ENCODE data around the gene MAGI2. TPM values are rescaled to one million over a fixed set of nuclear protein-coding genes. Genes with fewer than 3 reads are reported as not detected.

MAGI2 gene
- total RNA-seq, 6 experiments from 2014 or later: 7.1 to 9.8 (median 8.5) TPM

DNA sequence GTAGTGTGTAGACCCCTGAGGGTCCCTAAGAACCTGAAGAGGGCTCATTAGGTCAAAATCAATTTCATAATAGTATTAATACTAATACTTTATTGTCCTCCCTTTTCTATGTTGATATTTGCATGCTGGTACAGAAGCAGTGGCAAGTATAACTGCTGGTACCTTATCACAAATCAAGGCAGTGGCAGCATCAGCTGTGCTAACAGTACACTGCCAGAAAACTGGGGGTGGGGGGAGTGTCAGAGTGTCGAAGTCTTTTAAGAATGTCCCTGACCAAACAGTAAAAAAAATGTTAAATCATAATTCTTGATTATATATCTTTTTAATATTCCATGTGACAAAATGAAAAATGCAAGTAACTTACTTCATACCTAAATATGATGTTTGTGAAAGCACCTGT is 716.9 kb downstream of the MAGI2 start:
- Mint-ChIP-seq H3K4me3 (no peak overlapping the region), H3K9me3 (no peaks in the 10 kb centered on the region), H3K36me3 (ENCODE audit: low read depth) (no peaks in the 10 kb centered on the region), H3K27ac (no peak overlapping the region), H3K27me3 (ENCODE audit: insufficient read depth) (no peaks in the 10 kb centered on the region; the same call in 1 of the 2 replicates), H3K4me1 (ENCODE audit: low read depth) (peaks cover 16% of the 10 kb centered on the region)
- no peak for DNase-seq
- TF ChIP-seq, protein P1, sequence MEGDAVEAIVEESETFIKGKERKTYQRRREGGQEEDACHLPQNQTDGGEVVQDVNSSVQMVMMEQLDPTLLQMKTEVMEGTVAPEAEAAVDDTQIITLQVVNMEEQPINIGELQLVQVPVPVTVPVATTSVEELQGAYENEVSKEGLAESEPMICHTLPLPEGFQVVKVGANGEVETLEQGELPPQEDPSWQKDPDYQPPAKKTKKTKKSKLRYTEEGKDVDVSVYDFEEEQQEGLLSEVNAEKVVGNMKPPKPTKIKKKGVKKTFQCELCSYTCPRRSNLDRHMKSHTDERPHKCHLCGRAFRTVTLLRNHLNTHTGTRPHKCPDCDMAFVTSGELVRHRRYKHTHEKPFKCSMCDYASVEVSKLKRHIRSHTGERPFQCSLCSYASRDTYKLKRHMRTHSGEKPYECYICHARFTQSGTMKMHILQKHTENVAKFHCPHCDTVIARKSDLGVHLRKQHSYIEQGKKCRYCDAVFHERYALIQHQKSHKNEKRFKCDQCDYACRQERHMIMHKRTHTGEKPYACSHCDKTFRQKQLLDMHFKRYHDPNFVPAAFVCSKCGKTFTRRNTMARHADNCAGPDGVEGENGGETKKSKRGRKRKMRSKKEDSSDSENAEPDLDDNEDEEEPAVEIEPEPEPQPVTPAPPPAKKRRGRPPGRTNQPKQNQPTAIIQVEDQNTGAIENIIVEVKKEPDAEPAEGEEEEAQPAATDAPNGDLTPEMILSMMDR (IDR thresholded peaks at IDR 0.05): no peak

DNA sequence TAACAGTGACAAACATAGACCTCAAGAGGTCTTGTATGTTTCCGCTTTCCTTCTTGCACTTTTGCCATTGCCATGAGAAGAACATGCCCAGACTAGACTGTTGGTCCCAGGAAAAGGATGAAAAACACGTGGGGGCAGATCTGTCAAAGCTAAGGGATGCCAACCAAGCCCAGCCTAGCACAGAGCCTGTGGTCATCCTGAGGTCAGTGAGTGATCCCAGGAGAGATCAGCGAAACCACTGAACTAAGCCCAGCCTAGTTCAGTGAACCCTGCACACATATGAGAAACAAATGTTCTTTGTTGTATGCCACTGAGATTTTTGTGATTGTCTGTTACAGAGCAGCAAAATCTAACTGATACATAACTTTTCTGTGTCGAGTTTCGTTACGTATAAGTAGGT is 718.8 kb downstream of the MAGI2 start:
- peaks cover 30% of the 10 kb centered on the region for H3K4me1 Mint-ChIP-seq (ENCODE audit: low read depth)
- H3K9me3 Mint-ChIP-seq: no peaks in the 10 kb centered on the region
- H3K4me3 Mint-ChIP-seq: no peak overlapping the region
- DNase-seq: no peak
- H3K27ac Mint-ChIP-seq: no peak overlapping the region
- H3K36me3 Mint-ChIP-seq (ENCODE audit: low read depth): no peaks in the 10 kb centered on the region
- no peaks in the 10 kb centered on the region for H3K27me3 Mint-ChIP-seq (ENCODE audit: insufficient read depth)
- TF ChIP-seq, protein P1 (IDR thresholded peaks at IDR 0.05): no peak

DNA sequence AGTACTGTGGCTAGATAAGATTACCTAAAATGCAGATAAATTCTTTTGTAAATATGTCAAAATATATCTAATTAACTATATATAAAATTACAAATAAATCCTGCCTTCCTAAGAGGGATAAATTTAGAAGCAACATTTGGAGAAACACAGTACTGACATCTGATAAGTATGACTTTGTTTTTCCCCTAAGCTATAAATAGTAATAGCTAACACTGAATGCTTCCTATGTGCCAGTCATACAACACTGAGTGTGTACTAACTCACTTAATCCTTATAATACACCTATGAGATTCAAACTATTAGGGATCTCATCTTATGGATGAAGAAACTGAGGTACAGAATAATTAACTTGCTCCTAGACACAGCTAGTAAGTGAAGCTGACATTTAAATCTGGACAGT is 733.4 kb downstream of the MAGI2 start:
- Mint-ChIP-seq H3K4me3 (no peak overlapping the region), H3K9me3 (no peaks in the 10 kb centered on the region), H3K4me1 (ENCODE audit: low read depth) (no peaks in the 10 kb centered on the region), H3K27ac (no peak overlapping the region), H3K27me3 (ENCODE audit: insufficient read depth) (no peaks in the 10 kb centered on the region), H3K36me3 (ENCODE audit: low read depth) (no peaks in the 10 kb centered on the region)
- TF ChIP-seq, protein P1 (IDR thresholded peaks at IDR 0.05): no peak
- no peak for DNase-seq

DNA sequence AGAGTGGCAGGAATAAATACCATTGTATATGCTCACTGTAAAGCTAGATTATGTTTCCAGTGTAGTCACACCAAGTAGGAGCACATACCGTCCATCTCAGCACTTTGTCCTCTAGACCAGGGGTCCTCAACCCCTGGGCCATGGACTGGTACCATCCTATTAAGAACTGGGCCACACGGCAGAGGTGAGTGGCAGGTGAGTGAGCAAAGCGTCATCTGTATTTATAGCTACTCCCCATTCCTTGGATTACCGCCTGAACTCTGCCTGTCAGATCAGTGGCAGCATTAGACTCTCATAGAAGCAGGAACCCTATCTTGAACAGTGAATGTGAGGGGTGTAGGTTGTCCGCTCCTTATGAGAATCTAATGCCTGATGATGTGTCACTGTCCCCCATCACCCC is 735.3 kb downstream of the MAGI2 start:
- no peaks in the 10 kb centered on the region for H3K9me3 Mint-ChIP-seq
- no peaks in the 10 kb centered on the region for H3K27me3 Mint-ChIP-seq (ENCODE audit: insufficient read depth)
- no peak overlapping the region for H3K4me3 Mint-ChIP-seq
- H3K36me3 Mint-ChIP-seq (ENCODE audit: low read depth): no peaks in the 10 kb centered on the region
- H3K4me1 Mint-ChIP-seq (ENCODE audit: low read depth): no peaks in the 10 kb centered on the region
- DNase-seq: no peak
- TF ChIP-seq, protein P1 (IDR thresholded peaks at IDR 0.05): no peak
- no peak overlapping the region for H3K27ac Mint-ChIP-seq

DNA sequence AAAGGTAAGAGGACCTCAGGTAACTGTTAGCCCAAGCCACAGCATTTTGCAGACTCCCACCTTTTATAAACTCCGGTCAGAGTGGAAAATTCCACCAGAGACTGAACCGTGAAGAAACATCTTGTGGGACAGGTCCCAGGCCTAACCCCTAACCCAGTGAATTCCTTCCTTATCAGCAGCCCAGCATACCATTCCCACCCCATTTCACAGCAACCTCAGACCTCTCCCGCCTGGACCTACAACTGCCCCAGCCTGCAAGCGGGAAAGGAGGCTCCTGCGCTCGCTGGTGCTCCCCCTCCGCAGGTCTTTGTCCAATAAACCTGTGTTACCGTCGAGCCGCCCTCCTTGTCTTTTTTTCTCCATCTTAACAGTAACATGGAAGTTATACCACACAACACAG is 736.6 kb downstream of the MAGI2 start:
- Mint-ChIP-seq H3K4me3 (no peak overlapping the region), H3K27ac (no peak overlapping the region), H3K4me1 (ENCODE audit: low read depth) (no peaks in the 10 kb centered on the region), H3K9me3 (no peaks in the 10 kb centered on the region), H3K36me3 (ENCODE audit: low read depth) (no peaks in the 10 kb centered on the region), H3K27me3 (ENCODE audit: insufficient read depth) (no peaks in the 10 kb centered on the region)
- TF ChIP-seq, protein P1 (IDR thresholded peaks at IDR 0.05): no peak
- DNase-seq: no peak

DNA sequence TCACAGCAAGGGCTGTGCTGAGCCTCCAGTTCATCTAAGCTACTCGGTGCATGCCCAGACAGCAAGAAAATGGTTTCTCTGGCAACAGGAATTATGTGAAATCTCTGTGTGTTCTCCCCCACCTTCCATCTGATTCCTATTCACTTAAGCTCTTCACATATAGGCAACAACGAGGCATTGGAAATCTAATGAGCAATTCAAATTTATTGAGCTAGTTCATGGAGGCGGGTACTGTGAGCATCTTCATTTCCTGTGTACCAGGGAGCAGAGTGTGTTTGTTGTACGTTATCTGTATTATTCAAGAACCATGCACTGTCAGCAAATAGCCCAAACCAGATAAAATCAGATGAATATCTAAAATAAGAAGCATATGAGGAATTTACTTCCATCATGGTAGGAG is 739.1 kb downstream of the MAGI2 start:
- DNase-seq: no peak
- Mint-ChIP-seq H3K27ac (no peak overlapping the region), H3K9me3 (no peaks in the 10 kb centered on the region), H3K4me1 (ENCODE audit: low read depth) (no peaks in the 10 kb centered on the region), H3K36me3 (ENCODE audit: low read depth) (no peaks in the 10 kb centered on the region), H3K27me3 (ENCODE audit: insufficient read depth) (no peaks in the 10 kb centered on the region), H3K4me3 (no peak overlapping the region)
- TF ChIP-seq, protein P1 (IDR thresholded peaks at IDR 0.05): no peak

Measured in HFFc6 (cell line).